HG03378 (cell line): ENCODE results near the gene IQCM.
A peak's percentile ranks its signal among the peaks of the same experiment; 100 is the strongest.
"Not testable (repeated sequence)": the region's sequence is repeated elsewhere in the genome, so short reads cannot be mapped to it uniquely, and the experiment has no call there.

Experiments used
- ATAC-seq: cut with Tn5 transposase; IDR thresholded peaks from one replicate; pipeline ENCODE4 v1.9.1; 2021; ENCODE audit warnings: mild to moderate bottlenecking, moderate library complexity; ENCODE audit not compliant: unreplicated experiment

The IQCM gene

DNA sequence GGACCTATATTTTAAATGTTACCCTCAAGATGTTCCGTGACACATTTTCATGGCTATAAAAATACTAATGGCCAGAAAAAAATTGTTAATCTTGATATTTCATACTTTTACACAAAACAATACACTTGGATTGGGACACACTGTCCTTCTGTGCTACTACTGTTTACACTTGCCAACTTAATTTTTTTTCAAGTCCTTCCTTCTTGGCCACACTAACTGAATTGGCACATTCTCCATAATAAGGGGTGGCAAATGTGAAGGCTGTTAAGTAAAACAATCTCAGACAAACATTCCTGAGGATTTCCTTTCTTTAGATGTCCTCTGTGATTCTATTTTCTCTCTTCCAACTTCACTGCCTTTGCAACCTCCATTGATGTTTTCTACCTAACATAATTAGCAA is 225.8 kb downstream of the IQCM start:
- ATAC-seq, result no peak

GRCh38 chr4:149584722-149585121 is 230.9 kb downstream of the IQCM start:
- no peak for ATAC-seq

DNA sequence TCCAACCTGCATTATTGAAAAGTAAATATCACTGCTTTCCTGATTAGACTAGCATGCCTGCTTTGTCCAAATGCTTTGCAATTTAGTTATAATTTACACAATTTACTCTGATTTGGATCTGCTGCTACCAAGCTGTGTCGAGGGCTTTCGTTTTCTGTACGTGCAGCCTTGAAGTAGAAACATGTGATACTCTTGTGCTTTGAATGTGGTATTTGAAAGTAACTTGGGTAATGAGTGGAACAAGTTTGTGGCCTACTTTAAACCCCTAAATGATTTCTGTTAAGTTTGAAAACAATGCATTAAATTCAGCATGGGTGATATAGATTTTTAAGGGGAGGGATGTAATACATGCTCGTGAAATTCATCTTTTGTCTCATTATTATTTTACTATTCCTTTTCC is 240.7 kb downstream of the IQCM start:
- peak; percentile 59 for ATAC-seq

GRCh38 chr4:149572716-149573115 is 242.9 kb downstream of the IQCM start:
- no peak for ATAC-seq

GRCh38 chr4:149555799-149556198 is 259.8 kb downstream of the IQCM start:
- ATAC-seq, result no peak

DNA sequence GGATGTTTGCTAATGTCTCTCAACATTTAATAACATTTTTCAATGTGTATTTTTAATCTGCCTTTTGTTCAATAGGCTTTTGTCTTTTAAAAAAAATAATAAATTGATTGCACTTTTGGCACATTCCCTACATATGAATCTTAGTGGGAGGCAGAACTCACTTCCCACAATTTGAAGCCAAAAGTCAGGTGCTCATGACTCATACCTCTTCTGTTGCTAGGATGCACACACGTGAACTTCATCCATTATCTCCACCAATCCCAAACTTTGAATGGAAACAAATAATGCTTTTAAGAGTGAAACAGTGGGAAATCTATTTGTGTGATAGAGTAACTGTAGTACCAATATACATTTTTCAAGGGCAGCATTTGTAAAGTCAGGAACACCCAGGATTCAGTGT is 260.5 kb downstream of the IQCM start:
- ATAC-seq, result no peak

- no peak for ATAC-seq
These were observed 261.6 kb downstream of the IQCM start for GRCh38 chr4:149553959-149554520.

DNA sequence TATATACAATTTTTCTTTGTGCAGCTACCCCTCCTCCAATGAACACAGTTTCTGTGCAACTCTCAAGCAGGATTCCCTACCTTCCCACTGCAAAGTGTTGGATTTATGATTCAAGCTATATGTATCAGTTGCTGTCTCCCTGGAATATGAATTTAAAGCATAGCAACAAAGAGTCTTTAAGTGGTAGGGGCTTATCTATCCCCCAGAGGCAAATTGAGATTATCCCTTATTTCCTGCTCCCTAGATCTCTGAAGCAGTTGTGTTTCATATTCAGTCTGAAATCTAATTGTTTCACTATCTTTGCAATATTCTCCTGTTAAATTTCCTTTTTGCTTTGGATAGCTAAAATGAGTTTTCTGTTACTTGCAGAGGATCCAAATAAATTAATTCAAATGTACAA is 263.0 kb downstream of the IQCM start:
- ATAC-seq, result no peak

- ATAC-seq, result no peak
These were observed 265.7 kb downstream of the IQCM start for GRCh38 chr4:149549911-149550310.

DNA sequence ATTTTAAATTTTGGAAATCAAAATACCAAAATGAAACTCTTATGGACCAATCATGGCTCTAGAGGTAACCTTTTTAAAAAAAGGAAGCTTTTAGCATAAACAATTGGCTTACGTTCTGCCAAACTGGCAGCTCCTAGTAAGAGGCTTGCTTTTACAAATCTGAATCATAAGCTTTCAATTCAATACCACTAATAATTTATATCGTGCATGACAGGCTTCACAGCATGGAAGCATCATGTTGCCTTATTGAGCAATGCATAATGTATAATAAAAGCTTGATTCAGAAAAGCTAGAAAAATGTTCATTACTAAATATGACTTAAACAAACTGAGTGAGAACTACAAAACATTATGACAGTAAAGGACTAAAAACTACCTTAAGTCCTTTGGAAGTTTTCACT is 280.9 kb downstream of the IQCM start:
- no peak for ATAC-seq

DNA sequence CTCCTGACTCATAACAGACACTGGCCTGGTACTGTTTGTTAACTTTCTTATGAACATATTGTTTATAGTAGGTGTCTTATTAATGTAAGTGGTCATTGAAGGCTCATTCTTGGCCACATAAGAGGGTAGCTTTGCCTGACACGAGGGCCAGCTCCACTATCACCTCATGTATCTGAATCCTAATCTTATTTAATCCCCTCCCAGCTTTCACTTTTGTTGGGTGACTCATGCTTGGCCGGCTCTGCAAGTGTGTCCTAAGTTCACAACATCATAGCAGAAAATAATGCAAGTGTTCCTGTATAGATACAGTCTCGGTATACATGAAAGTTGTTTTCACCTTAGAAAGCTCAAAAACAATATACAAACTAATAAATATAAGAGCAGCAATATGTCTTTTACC is 283.8 kb downstream of the IQCM start:
- ATAC-seq, result no peak

- ATAC-seq, result no peak
These were observed 292.6 kb downstream of the IQCM start for GRCh38 chr4:149523039-149523438.

GRCh38 chr4:149521611-149522425 is 293.8 kb downstream of the IQCM start:
- ATAC-seq, result no peak

- no peak for ATAC-seq
These were observed 297.2 kb downstream of the IQCM start for GRCh38 chr4:149518471-149518870.

GRCh38 chr4:149513081-149513480 is 302.6 kb downstream of the IQCM start:
- no peak for ATAC-seq

GRCh38 chr4:149512501-149512900 is 303.1 kb downstream of the IQCM start:
- no peak for ATAC-seq

DNA sequence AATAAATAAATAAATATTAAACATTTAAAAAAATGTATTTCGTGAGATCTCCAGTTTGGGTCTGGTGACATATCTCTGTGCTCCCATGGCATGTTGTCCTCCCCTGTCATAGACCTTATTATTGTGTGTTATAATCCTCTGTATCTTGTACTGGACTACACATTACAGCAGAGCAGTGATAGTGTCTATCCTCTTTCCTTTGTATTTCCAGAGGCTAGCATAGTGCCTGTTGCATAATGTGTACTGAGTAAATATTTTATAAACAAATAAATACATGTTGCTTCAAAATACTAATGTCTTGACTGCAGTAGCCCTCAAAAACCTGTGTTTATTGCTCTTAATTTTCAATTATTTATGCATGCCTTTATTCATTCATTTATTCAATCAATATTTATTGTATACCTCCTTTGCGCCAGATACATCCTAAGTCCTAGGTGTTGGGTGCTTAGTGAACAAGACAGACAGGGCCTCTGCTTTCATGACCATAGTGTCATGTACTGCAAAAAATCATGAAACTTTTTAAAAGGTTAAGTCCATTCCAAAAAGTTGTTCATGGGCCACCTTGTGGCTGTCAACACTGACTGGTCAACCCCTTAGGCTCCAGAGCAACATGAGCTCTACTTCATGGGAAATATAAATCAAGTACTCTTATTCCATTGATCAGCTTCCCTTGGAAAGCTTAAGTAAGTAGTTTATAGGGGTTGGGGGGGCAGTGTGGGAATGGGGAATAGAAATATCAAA is 303.9 kb downstream of the IQCM start:
- ATAC-seq, result no peak

DNA sequence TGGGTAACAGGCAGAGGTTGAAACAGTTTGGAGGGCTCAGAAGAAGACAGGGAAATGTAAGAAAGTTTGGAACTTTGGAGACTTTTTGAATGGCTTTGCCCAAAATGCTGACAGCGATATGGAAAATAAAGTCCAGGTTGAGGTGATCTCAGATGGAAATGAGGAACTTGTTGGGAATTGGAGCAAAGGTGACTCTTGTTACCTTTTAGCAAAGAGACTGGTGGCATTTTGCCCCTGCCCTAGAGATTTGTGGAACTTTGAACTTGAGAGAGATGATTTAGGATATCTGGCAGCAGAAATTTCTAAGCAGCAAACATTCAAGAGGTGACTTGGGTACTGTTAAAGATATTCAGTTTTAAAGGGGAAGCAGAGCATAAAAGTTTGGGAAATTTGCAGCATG is 308.3 kb downstream of the IQCM start:
- not testable (repeated sequence) for ATAC-seq

DNA sequence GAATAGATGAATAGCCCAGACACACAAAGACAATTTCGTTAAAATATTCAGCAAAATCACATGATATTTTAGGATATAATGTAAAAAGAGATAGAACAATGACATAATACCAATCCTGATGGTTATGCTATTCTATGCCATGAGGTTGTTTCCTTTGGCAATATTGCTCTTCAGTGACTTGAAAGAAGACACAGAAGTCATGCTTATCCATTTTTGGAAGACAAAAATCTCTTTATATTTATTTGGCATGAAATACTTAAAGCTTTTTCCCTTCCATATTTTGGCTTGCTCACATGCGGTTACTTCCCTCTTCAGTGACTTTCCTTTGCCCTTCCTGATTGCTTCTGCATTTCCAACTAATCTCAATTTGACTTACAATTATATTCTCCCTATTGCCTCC is 314.8 kb downstream of the IQCM start:
- ATAC-seq, result no peak

- ATAC-seq, result no peak
These were observed 315.9 kb downstream of the IQCM start for GRCh38 chr4:149499726-149500125.

GRCh38 chr4:149498246-149498645 is 317.4 kb downstream of the IQCM start:
- no peak for ATAC-seq

DNA sequence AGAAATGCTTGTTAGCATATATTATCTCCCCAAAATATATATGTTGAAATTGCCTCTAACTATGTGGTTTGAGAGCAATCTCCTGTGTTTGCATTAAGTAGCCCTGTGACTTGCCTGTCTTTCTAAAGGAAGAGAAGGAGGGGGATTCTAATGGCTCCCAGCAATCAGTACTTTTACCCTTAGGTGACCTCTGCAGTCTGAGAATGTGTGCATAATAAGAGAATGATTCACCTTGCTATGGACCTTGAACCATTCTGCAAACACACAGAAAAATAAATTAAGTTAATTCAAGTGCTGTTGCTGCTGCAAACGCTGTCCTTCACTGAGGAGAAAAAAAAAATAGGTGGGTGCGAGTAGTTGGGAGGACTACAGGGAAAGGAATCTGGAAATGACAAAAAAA is 322.2 kb downstream of the IQCM start:
- no peak for ATAC-seq
